ENCODE measurements around the gene KPTN.

The KPTN gene

DNA sequence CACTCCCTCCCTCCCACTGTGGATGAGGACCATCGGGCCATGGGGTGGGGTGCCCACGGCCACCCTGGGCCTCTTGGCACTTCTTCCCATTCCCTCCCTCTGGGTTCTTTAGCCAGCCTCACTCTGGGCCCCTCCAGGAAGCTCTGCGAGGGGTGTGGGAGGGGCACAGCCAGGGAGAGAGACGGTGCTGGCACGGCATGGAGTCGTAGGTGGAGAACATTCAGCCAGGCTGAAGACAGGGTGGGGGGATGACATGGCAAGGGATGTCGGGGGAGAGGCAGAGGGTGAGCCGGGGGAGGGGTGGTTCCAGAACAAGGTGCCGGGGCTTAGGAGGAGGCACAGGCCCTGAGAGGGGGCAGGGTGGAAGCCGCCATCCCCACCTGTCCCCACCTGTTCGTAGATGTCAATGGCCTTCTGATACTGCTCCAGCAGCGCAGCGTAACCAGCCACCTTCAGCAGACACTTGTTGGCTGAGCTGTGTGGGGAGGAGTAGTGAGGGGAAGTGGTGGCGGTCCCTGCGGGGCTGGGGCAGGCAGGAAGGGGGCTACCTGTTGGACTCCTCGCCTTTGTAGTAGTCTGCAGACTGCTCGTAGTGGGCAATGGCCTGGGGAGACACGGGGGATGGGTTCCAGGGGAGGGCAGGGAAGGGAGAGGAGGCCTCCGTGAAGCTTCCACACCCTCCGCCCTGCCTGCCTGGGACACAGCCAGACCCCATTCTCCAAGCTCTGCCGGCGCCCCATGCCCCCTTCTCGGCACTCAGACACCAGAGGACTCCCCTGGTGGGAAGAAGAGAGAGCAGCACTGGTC, 8.8 kb upstream of the KPTN start:
- no peak overlapping the region for H3K4me3 ChIP-seq (ENCODE audit: low read depth, low read length)

DNA sequence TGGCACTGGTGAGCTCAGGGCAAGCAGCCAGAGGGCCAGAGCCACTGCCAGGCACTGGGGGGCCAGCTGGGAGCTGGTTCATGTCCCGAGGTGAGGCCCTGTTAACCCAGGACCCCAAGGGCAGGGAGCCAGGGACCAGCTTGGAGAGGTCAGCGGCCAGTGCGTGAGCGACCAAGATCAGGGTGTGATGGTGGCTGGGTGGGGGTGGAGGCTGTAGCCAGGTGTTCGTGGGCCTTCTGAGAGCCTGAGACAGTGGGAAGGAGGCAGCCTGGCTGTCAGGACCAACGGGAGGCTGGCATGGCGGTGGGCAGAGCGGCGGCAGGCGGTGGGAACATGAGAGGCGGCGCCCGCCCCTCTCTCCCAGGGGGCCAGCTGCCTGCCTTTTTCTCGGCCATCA, 8.1 kb upstream of the KPTN start:
- no peaks in the 10 kb centered on the region for H3K27me3 ChIP-seq (replicated peaks)
- H3K4me3 ChIP-seq (ENCODE audit: low read depth, low read length) = no peak overlapping the region
- H3K36me3 ChIP-seq (replicated peaks) = peaks cover 31% of the 10 kb centered on the region
- no peak for TF ChIP-seq CTCF (IDR thresholded peaks at IDR 0.05; ENCODE audit: low read depth, low read length, missing control alignments)
- no peak for DNase-seq
- in situ Hi-C loops (cut with HindIII; ENCODE audit: low pct_ligation_motif_present, low sequenced_read_pairs) = no loop called here
- H3K27ac ChIP-seq = no peak overlapping the region

More for the DNA sequence above, 8.8 kb upstream of the KPTN start:
- Histone ChIP-seq H3K36me3 (replicated peaks) (peaks cover 31% of the 10 kb centered on the region), H3K27ac (no peak overlapping the region), H3K27me3 (replicated peaks) (no peaks in the 10 kb centered on the region)
- no peak for DNase-seq
- no peak for TF ChIP-seq CTCF (IDR thresholded peaks at IDR 0.05; ENCODE audit: low read depth, low read length, missing control alignments)
- in situ Hi-C loops (cut with HindIII; ENCODE audit: low pct_ligation_motif_present, low sequenced_read_pairs) = no loop called here

- H3K27ac ChIP-seq = no peak overlapping the region
- in situ Hi-C loops (cut with HindIII; ENCODE audit: low pct_ligation_motif_present, low sequenced_read_pairs) = no loop called here
These were observed 7.5 kb upstream of the KPTN start for GRCh38 chr19:47491358-47492136.

DNA sequence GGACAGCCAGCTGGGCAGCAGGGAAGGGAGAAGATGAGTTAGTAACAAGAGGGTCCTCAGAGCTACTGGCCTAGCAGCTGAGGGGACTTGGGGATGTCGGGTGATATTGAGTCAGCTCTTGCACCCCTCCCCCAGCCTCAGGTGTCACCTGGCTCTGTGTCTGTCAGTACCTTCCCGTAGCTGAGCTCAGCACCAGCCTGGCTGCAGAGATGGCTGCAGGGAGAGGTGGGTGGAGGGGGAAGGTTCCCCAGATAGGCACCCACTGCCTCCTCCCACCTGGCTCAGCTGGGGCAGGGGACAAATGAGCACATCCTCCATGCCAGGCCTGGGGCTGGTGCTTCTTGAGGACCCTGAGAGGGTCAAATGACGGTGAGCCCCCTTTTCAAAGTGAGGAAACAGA, 6.8 kb upstream of the KPTN start:
- Histone ChIP-seq H3K27ac (no peak overlapping the region), H3K4me3 (ENCODE audit: low read depth, low read length) (no peak overlapping the region), H3K27me3 (replicated peaks) (no peaks in the 10 kb centered on the region), H3K36me3 (replicated peaks) (peaks cover 19% of the 10 kb centered on the region)
- in situ Hi-C loops (cut with HindIII; ENCODE audit: low pct_ligation_motif_present, low sequenced_read_pairs) = no loop called here
- TF ChIP-seq CTCF (IDR thresholded peaks at IDR 0.05; ENCODE audit: low read depth, low read length, missing control alignments) = no peak
- DNase-seq = no peak

More at GRCh38 chr19:47491358-47492136, 7.5 kb upstream of the KPTN start:
- H3K36me3 ChIP-seq (replicated peaks) = peaks cover 25% of the 10 kb centered on the region
- no peak for DNase-seq
- no peaks in the 10 kb centered on the region for H3K27me3 ChIP-seq (replicated peaks)
- no peak for TF ChIP-seq CTCF (IDR thresholded peaks at IDR 0.05; ENCODE audit: low read depth, low read length, missing control alignments)
- no peak overlapping the region for H3K4me3 ChIP-seq (ENCODE audit: low read depth, low read length)

DNA sequence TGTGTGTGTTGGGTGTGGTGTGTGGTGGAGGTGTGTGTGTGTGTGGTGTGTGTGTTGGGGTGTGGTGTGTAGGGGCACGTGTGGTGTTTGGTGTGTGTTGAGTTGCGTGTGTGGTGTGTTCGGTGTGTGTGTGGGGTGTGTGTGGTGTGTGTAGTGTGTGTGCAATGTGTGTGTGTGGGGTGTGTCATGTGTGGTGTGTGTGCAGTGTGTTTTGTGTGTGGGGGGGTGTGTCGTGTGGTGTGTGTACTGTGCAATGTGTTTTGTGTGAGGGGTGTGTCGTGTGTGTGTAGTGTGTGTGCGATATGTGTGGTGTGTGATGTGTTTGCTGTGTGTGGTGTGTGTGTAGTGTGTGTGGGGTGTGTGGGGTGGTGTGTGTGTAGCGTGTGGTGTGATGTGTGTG, 6.0 kb upstream of the KPTN start:
- in situ Hi-C loops (cut with HindIII; ENCODE audit: low pct_ligation_motif_present, low sequenced_read_pairs) = no loop called here
- no peak for DNase-seq
- no peak for TF ChIP-seq CTCF (IDR thresholded peaks at IDR 0.05; ENCODE audit: low read depth, low read length, missing control alignments)
- Histone ChIP-seq H3K27ac (no peak overlapping the region), H3K4me3 (ENCODE audit: low read depth, low read length) (no peak overlapping the region), H3K36me3 (replicated peaks) (peaks cover 18% of the 10 kb centered on the region), H3K27me3 (replicated peaks) (no peaks in the 10 kb centered on the region)
